KBM-7 (cell line): ENCODE measurements around the gene MBD5.
"Not testable (repeated sequence)": the region's sequence is repeated elsewhere in the genome, so short reads cannot be mapped to it uniquely, and the experiment has no call there.

Experiments used
- DNase-seq: peaks from one replicate; pipeline ENCODE4 v3.0.0-alpha.2; 2015
- in situ Hi-C: fragments of 300-500 bp; cut with MboI; formaldehyde crosslinking; loops from 2 replicates; pipeline ENCODE4 v1.14.3; 2020; ENCODE audit warnings: low sequenced_read_pairs, low pct_unique_long_range_greater_than_20kb, mixed read lengths

The MBD5 gene

GRCh38 chr2:148524519-148524919, 503.6 kb downstream of the MBD5 start:
- DNase-seq, result peak; percentile 34
- in situ Hi-C loops, result no loop called here

- in situ Hi-C loops, result loop anchor here (25.0 kb wide), 1 partner anchor 538 kb away; no protein-coding TSS in a partner anchor
- no peak for DNase-seq
These were observed 504.2 kb downstream of the MBD5 start for GRCh38 chr2:148525130-148525529.

DNA sequence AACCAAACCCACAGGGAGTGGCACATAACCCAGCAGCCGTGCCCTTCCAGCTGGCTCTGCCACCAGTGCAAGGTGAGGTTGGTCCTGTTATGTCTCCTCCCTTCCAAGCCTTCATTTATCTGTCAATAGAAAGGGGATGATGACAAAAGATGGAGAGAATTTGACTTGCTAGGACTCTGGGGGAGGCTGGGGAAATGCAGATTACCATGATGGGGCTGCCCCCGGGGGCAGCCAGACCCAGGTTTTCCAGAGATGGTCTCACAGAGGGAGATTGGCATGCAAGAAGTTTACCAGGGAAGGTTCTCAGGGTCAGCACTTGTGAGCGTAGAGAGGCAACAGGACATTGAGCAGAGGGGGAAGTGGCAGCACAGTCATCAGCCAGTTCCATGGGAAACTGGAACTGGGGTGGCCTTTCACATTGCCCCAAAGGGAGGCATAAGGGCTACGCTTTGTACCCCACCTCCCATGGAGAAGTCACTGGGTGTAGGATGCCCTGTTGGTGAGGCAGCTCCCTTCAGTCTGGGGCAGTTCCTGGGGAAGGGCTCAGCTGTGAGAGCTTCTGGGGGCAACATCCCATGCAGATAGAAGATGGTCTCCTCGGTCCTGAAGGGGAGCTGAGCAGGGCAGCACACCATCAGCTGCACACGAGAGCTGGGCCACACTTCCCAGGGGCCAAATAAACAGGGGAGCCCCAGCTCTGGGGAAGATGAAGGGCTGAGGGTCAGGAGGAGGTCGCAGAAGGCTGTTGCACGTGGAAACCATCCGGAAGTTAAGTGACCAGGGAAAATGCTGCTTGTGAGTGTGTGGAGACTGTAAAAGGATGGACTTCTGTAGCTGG, 505.8 kb downstream of the MBD5 start:
- in situ Hi-C loops, result loop anchor here (25.0 kb wide), 1 partner anchor 539 kb away; no protein-coding TSS in a partner anchor
- DNase-seq, result no peak

DNA sequence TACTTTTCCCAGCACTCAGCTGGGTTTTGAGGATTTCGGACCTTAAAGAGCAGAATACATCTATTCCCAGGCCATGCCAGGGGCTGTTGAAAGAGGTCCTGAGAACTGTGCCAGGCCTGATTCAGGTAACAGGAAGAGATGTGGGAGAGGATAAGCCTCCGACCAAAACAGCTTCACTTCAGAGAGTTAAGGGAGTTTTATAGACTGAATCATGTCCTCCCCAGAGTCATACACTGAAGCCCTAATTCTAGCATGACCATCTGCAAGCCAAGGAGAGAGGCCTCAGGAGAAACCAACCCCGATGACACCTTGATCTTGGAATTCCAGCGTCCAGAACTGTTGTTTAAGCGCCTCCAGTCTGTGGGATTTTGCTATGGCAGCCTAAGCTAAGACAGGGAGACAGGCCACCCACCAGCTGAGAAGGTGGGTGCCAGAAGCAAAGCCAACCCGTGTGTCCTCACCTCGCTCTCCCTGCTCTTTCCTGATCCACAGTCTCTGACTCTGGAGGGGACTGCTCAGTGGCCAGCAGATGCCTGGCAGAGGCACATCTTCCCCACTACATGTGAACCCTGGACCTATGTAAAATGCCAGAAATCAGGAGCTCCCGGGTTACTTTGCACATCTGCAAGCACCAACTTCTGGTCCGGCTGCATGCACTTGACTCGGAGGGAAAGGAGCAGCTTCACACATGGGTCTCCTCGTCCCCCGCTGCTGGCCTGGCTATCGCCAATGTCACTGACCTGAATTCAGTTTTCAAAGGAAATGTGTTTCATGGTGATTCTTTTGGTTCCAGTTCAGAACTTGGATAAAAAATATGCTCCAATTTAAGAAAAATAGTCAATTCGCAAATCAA, 506.8 kb downstream of the MBD5 start:
- in situ Hi-C loops, result loop anchor here (25.0 kb wide), 1 partner anchor 540 kb away; no protein-coding TSS in a partner anchor
- DNase-seq, result no peak

- in situ Hi-C loops, result loop anchor here (25.0 kb wide), 1 partner anchor 541 kb away; no protein-coding TSS in a partner anchor
- DNase-seq, result no peak
These were observed 507.6 kb downstream of the MBD5 start for GRCh38 chr2:148528356-148529064.

- DNase-seq, result no peak
- in situ Hi-C loops, result loop anchor here (25.0 kb wide), 1 partner anchor 542 kb away; no protein-coding TSS in a partner anchor
These were observed 508.9 kb downstream of the MBD5 start for GRCh38 chr2:148529745-148530144.

DNA sequence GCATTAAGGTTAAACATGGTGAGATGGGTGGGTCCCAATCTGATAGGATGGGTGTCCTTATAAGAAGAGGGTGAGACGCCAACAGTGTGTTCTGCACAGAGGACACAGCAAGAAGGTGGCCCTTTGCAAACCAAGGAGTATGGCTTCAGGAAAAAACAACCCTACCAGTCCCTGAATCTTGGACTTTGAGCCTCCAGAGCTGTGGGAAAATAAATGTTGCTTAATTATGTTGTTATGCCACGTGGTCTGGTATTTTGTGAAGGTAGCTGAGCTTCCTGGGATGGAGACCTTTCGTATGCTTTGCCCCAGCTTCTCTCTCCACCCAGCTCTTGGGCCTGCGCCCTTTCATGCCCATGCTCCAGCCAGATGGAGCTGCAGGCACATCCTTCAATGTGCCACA, 509.5 kb downstream of the MBD5 start:
- in situ Hi-C loops, result loop anchor here (25.0 kb wide), 1 partner anchor 543 kb away; no protein-coding TSS in a partner anchor
- no peak for DNase-seq

DNA sequence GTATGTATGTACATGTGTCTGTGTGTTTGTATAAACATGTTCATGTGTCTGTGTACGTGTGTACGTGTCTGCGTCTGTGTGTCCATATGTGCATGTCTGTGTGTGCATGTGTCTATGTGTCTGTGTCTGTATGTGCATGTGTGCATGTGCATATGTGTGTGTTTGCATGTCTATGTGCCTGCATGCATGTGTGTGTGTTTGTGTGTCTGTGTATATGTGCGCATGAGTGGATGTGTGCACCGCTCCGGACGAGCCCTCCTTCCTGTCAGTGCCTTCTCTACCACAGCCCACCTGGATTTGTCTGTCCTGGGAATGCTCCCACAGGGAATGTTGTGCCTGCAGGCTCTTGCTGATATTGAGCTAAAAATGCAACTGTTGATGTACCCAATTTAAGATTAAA, 510.3 kb downstream of the MBD5 start:
- no peak for DNase-seq
- in situ Hi-C loops, result loop anchor here (25.0 kb wide), 1 partner anchor 544 kb away; no protein-coding TSS in a partner anchor

GRCh38 chr2:148531669-148532428, 511.0 kb downstream of the MBD5 start:
- DNase-seq, result no peak
- in situ Hi-C loops, result loop anchor here (25.0 kb wide), 1 partner anchor 545 kb away; no protein-coding TSS in a partner anchor

DNA sequence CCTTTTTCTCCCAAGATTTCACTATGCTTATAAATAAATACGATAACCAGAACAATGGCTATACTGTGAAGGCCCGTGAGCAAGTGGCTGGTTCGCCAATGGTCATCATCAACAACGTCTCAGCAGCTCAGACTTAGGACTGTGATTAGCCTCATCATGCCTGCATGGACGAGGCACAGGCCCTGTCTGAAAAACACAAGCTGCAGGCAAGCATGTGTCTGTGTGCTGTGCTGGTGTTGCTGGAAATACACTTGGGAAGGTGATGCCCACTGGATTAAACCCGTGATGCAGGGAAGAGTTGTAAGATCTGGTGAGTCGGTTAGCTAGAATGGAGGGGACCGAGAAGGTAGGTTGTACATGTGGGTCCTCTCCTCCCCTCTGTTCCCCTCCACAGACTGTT, 512.1 kb downstream of the MBD5 start:
- in situ Hi-C loops, result loop anchor here (25.0 kb wide), 1 partner anchor 546 kb away; no protein-coding TSS in a partner anchor
- DNase-seq, result no peak

GRCh38 chr2:148533685-148534084, 512.8 kb downstream of the MBD5 start:
- no peak for DNase-seq
- in situ Hi-C loops, result loop anchor here (25.0 kb wide), 1 partner anchor 546 kb away; no protein-coding TSS in a partner anchor

GRCh38 chr2:148534416-148535204, 513.7 kb downstream of the MBD5 start:
- in situ Hi-C loops, result loop anchor here (25.0 kb wide), 1 partner anchor 547 kb away; no protein-coding TSS in a partner anchor
- DNase-seq, result no peak

DNA sequence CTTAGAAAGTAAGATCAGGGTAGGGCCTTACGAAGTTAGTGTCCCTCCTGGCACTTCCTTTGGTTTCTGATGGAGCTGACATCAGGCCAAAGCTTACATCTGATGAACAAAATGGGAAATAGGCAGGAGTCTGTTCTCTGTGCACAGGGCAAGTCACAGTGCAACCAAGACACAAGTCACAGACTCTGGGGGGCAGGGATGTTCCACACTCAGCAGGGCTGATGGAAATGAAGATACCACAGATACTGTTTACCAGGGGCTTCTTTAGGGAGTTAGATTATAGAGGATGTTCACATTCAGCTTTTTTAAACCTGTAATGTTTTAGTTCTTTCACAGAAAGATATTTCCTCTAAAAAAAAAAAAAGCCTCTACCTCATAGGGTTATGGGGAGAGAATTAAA, 517.5 kb downstream of the MBD5 start:
- in situ Hi-C loops, result loop anchor here (25.0 kb wide), 1 partner anchor 551 kb away; no protein-coding TSS in a partner anchor
- DNase-seq, result no peak

DNA sequence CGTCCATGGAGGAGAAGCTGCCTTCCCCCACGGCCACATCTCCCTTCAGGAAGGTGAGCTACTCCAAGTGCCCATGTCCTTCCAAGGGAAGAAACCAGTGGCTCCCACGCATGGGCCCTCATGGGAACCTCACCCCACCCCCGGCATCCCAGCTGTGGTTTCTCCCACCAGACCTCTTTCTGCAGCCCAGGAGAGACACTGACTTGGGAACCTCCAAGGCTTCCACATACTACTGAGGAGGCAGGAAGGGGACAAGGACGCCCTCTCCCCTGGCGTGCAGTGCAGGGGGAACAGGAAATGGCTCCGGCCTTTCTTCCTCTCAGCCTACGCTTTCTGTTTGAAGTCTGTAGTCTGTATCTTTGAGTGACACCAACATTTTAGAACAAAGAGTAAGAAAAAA, 519.1 kb downstream of the MBD5 start:
- peak; percentile 40 for DNase-seq
- in situ Hi-C loops, result loop anchor here (25.0 kb wide), 1 partner anchor 553 kb away; no protein-coding TSS in a partner anchor

DNA sequence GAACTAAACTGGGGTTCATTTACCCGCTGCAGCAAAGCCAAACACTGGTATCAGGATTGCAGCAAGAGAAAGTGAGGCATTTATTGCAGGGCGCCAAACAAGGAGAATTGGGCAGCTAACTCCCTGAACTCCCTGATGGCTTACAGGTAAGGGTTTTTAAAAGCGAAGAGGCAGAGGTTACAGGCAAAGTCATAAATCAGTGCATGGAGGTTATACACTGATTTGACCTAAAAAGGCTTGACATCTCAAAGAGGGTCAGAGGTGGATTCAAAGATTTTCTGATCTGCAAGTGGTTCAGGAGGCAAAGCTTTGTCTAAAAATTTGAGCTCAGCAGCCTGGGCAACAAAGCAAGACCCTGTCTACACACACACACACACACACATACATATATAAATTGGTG, 520.9 kb downstream of the MBD5 start:
- in situ Hi-C loops, result loop anchor here (25.0 kb wide), 1 partner anchor 554 kb away; no protein-coding TSS in a partner anchor

DNA sequence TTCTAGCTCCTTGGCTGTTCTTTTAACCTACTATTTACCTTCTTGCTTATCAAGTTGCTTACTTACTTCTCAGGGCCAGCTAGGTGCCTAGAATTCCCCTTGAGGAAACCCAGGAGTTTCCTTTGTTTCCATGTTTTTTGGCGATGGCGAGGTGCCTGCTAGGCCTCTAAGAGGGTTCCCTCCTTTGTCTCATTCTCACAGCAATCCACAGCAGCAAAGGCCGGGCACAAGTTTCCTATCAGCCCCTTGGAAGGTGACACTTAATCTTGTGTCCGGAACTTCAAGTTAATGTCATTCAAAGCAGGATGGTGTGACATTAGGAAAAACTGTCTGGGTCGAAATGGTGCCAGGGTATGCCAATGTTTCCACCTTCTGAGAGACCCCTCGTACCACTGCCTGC, 521.7 kb downstream of the MBD5 start:
- DNase-seq, result no peak
- in situ Hi-C loops, result loop anchor here (25.0 kb wide), 1 partner anchor 555 kb away; no protein-coding TSS in a partner anchor

More for the DNA sequence above, 520.9 kb downstream of the MBD5 start:
- no peak for DNase-seq

GRCh38 chr2:148543088-148543540, 522.2 kb downstream of the MBD5 start:
- in situ Hi-C loops, result loop anchor here (25.0 kb wide), 1 partner anchor 556 kb away; no protein-coding TSS in a partner anchor
- DNase-seq, result not testable (repeated sequence)
